ENCODE measurements around the gene SCAF8. TPM values are rescaled to one million over a fixed set of nuclear protein-coding genes. Genes with fewer than 3 reads are reported as not detected.

The SCAF8 gene
- total RNA-seq, 6 donors from 2014 or later, result 26.0 to 79.1 (median 37.2) TPM

DNA sequence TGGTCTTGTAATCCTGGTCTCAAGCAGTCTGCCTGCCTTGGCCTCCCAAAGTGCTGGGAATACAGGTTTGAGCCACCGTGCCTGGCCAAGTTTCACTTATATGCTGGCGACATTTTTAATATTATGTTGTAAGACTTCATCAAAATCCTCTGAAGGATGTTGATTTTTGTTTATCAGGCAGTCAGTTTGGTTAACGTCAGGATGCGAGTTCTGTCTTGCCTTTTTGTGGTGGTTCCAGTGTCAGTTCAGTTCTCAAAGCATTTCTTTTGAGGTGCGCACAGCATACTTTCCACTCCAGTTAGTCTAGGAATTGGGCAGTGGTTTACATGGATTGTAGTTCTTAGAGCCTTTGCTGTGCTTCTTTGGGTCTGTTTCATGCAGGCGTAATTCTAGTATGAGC lies 24.9 kb downstream of the SCAF8 start:
- Histone ChIP-seq H3K27me3 (no peaks in the 10 kb centered on the region), H3K27ac (no peak overlapping the region), H3K4me3 (no peak overlapping the region), H3K9me3 (no peaks in the 10 kb centered on the region), H3K36me3 (no peaks in the 10 kb centered on the region), H3K4me1 (peaks cover 6 to 33% (median 23%) of the 10 kb centered on the region in 4 donors)
- DNase-seq (no peak), ATAC-seq (ENCODE audit: low FRiP score in 2 of 2) (no peak)
- 87% methylated on average over 6 of the region's 6 CpGs for WGBS, 2 donors
- no peak for TF ChIP-seq EP300 (IDR thresholded peaks at IDR 0.05)
- no peak for TF ChIP-seq POLR2AphosphoS5 (IDR thresholded peaks at IDR 0.05)
- TF ChIP-seq, protein P1, sequence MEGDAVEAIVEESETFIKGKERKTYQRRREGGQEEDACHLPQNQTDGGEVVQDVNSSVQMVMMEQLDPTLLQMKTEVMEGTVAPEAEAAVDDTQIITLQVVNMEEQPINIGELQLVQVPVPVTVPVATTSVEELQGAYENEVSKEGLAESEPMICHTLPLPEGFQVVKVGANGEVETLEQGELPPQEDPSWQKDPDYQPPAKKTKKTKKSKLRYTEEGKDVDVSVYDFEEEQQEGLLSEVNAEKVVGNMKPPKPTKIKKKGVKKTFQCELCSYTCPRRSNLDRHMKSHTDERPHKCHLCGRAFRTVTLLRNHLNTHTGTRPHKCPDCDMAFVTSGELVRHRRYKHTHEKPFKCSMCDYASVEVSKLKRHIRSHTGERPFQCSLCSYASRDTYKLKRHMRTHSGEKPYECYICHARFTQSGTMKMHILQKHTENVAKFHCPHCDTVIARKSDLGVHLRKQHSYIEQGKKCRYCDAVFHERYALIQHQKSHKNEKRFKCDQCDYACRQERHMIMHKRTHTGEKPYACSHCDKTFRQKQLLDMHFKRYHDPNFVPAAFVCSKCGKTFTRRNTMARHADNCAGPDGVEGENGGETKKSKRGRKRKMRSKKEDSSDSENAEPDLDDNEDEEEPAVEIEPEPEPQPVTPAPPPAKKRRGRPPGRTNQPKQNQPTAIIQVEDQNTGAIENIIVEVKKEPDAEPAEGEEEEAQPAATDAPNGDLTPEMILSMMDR (IDR thresholded peaks at IDR 0.05), result no peak
- TF ChIP-seq POLR2A (IDR thresholded peaks at IDR 0.05), result no peak

DNA sequence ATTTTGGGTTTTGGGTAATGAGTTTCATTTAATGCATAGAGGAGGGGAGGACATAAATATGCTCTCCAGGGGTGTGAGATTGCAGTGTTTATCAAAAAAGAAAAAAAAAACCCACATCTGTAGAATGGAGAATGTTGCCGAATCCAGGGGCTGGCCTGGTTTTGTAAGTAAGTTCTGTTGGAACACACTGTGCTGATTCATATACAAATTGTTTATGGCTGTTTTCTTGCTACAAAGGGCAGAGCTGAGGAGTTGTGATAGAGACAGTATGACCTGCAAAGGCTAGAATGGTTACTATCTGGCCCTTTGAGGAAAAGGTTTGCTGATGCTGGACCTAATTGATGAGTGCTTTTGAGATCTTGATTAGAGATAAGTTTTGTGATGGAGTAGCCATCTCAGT lies 30.4 kb downstream of the SCAF8 start:
- H3K4me1 ChIP-seq, result peaks cover 14 to 49% (median 36%) of the 10 kb centered on the region in 4 donors
- ATAC-seq (ENCODE audit: low FRiP score in 2 of 2) (no peak), DNase-seq (no peak)
- H3K27ac ChIP-seq, result no peak overlapping the region
- 75 to 79% methylated on average over 1 of the region's 1 CpG for WGBS, 2 donors
- H3K9me3 ChIP-seq, result no peaks in the 10 kb centered on the region
- no peaks in the 10 kb centered on the region for H3K27me3 ChIP-seq
- no peak overlapping the region for H3K4me3 ChIP-seq
- TF ChIP-seq EP300 (IDR thresholded peaks at IDR 0.05) (no peak), POLR2AphosphoS5 (IDR thresholded peaks at IDR 0.05) (no peak), POLR2A (IDR thresholded peaks at IDR 0.05) (no peak)
- TF ChIP-seq, protein P1 (IDR thresholded peaks at IDR 0.05), result no peak
- H3K36me3 ChIP-seq, result no peaks in the 10 kb centered on the region

DNA sequence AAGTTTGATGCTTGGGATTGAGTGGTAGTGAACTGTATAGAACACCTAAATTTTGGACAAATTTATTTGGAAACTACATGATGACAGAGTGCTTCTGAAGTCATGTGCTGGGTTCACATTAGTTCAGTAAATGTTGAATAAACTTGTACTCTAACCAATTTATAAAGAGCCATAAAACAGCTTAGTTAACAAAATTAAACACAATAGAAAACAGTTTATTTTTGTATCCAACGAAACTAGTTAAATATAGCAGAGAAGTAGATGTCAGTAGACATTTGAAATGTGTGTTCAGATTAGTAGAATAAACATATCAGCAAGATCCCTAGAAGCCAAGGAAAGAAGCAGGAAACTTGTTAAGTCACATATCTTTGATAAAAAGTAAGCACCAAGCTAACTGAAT lies 32.1 kb downstream of the SCAF8 start:
- Histone ChIP-seq H3K36me3 (no peaks in the 10 kb centered on the region), H3K27ac (no peak overlapping the region), H3K27me3 (no peaks in the 10 kb centered on the region), H3K4me3 (no peak overlapping the region), H3K4me1 (peaks cover 23 to 50% (median 40%) of the 10 kb centered on the region in 4 donors), H3K9me3 (no peaks in the 10 kb centered on the region)
- 22 to 24% methylated on average over 1 of the region's 1 CpG for WGBS, 2 donors
- DNase-seq (no peak), ATAC-seq (ENCODE audit: low FRiP score in 2 of 2) (no peak)
- no peak for TF ChIP-seq POLR2AphosphoS5 (IDR thresholded peaks at IDR 0.05)

DNA sequence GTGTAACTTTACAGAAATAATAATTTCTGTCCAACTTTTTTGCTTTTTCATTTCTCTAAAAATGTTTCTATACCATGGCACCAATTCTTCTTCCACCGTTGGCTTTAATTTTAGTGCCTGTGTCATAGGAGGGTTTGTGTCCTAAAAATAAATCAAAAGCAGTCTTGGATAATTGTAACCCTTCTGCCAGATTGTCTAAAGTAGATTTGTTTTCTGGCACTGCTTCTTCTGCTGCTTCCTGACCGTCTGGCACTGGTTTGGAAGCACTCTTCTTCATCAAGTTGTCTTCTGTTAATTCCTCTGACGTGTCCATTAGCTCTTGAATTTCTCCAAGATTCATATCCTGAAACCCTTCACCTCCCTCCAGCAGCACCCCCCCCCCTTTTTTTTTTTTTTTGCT lies 33.1 kb downstream of the SCAF8 start:
- Histone ChIP-seq H3K9me3 (no peaks in the 10 kb centered on the region), H3K4me1 (peaks cover 28 to 58% (median 41%) of the 10 kb centered on the region in 4 donors), H3K27ac (no peak overlapping the region), H3K36me3 (no peaks in the 10 kb centered on the region), H3K4me3 (no peak overlapping the region), H3K27me3 (no peaks in the 10 kb centered on the region)
- WGBS, 2 donors, result 48 to 62% methylated on average over 3 of the region's 3 CpGs
- no peak for TF ChIP-seq POLR2AphosphoS5 (IDR thresholded peaks at IDR 0.05)
- TF ChIP-seq, protein P1 (IDR thresholded peaks at IDR 0.05), result no peak
- TF ChIP-seq EP300 (IDR thresholded peaks at IDR 0.05), result no peak
- no peak for TF ChIP-seq POLR2A (IDR thresholded peaks at IDR 0.05)
- DNase-seq (no peak), ATAC-seq (ENCODE audit: low FRiP score in 2 of 2) (no peak)

DNA sequence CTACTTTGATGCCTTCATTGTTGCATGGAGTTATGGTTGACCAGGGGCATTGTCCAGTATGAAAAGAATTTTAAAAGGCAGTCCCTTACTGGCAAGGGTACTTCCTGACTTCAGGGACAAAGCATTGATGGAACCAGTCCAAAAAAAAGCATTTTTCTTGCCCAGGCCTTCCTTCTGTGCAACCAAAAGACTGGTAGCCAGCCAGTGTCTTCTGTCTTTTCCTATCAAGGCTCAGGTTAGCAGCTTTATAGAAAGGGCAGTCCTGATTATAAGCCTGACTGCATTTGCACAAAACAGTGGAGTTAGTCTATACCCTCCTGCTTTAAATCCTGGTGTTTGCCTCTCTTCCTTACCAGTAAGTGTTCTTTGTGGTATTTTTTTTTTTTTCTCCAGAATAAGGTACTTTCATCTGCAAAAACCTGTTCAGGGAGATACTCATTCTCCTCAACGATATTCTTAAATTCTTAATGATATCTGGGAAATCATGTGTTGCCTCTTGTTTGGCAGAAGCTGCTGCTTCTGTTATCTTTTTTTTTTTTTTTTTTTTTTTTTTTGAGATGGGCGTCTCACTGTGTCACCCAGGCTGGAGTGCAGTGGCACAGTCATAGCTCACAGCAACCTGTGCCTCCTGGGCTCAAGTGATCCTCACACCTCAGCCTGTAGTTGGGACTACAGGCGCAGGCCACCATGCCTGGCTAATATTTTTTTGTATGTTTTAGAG lies 33.9 kb downstream of the SCAF8 start:
- H3K4me3 ChIP-seq, result no peak overlapping the region
- H3K9me3 ChIP-seq, result no peaks in the 10 kb centered on the region
- H3K4me1 ChIP-seq, result peaks cover 28 to 58% (median 41%) of the 10 kb centered on the region in 4 donors
- no peaks in the 10 kb centered on the region for H3K27me3 ChIP-seq
- ATAC-seq (ENCODE audit: low FRiP score in 2 of 2), result peak in 1 of 2 donors; percentile 24
- peak overlapping the region in 1 of 4 donors; percentile 43 for H3K27ac ChIP-seq
- DNase-seq, result no peak
- WGBS, 2 donors, result 56 to 65% methylated on average over 3 of the region's 3 CpGs
- TF ChIP-seq, protein P1 (IDR thresholded peaks at IDR 0.05), result no peak
- TF ChIP-seq POLR2A (IDR thresholded peaks at IDR 0.05), result no peak
- TF ChIP-seq POLR2AphosphoS5 (IDR thresholded peaks at IDR 0.05), result no peak
- TF ChIP-seq EP300 (IDR thresholded peaks at IDR 0.05), result no peak
- H3K36me3 ChIP-seq, result no peaks in the 10 kb centered on the region

All from upper lobe of left lung (tissue), 6 donors.